ENCODE results near the gene OTULINL.

The OTULINL gene

GRCh38 chr5:14615365-14615764 is 33.8 kb downstream of the OTULINL start:
- peaks cover 41 to 50% of the 10 kb centered on the region in 2 donors for H3K36me3 ChIP-seq (ENCODE audit: control insufficient read depth in 2 of 2, insufficient read depth in 2 of 2, low read length in 2 of 2)

DNA sequence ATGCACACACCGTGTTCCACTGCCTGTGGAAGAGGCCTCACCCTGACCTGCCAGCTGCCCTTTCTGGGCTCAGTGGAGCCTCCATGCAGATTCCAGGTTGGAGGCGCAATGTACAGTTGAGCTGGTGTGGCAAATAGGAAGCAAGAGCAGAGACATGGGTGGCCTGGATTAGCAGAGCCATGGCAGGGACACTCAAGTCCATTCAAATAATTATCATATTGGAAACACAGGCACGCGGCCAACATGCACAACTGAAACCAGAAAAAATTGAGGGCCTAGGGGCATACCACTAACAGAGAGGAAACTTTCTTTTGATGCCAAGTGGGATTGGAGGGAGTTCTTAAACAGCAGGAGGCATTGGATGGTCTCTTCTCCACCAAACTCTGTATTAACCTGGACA is 35.8 kb downstream of the OTULINL start:
- Histone ChIP-seq H3K9ac (ENCODE audit: low read depth in 1 of 2, low read length in 2 of 2) (no peak overlapping the region), H3K27me3 (ENCODE audit: control insufficient read depth in 2 of 2, insufficient read depth in 2 of 2, low read length in 2 of 2) (no peaks in the 10 kb centered on the region), H3K9me3 (ENCODE audit: control insufficient read depth in 2 of 2, low read length in 2 of 2) (no peaks in the 10 kb centered on the region), H3K36me3 (ENCODE audit: control insufficient read depth in 2 of 2, insufficient read depth in 2 of 2, low read length in 2 of 2) (peaks cover 28 to 34% of the 10 kb centered on the region in 2 donors), H3K4me1 (ENCODE audit: control insufficient read depth in 2 of 2, insufficient read depth in 2 of 2, low read length in 2 of 2) (no peaks in the 10 kb centered on the region), H3K27ac (ENCODE audit: low read depth in 2 of 2, low read length in 2 of 2) (no peak overlapping the region), H3K4me3 (ENCODE audit: low read length in 2 of 2) (no peak overlapping the region)

More at GRCh38 chr5:14615365-14615764, 33.8 kb downstream of the OTULINL start:
- H3K27me3 ChIP-seq (ENCODE audit: control insufficient read depth in 2 of 2, insufficient read depth in 2 of 2, low read length in 2 of 2): no peaks in the 10 kb centered on the region
- H3K9ac ChIP-seq (ENCODE audit: low read depth in 1 of 2, low read length in 2 of 2): no peak overlapping the region
- no peaks in the 10 kb centered on the region for H3K4me1 ChIP-seq (ENCODE audit: control insufficient read depth in 2 of 2, insufficient read depth in 2 of 2, low read length in 2 of 2)
- H3K4me3 ChIP-seq (ENCODE audit: low read length in 2 of 2): no peak overlapping the region
- H3K27ac ChIP-seq (ENCODE audit: low read depth in 2 of 2, low read length in 2 of 2): no peak overlapping the region
- H3K9me3 ChIP-seq (ENCODE audit: control insufficient read depth in 2 of 2, low read length in 2 of 2): no peaks in the 10 kb centered on the region

- no peaks in the 10 kb centered on the region for H3K9me3 ChIP-seq (ENCODE audit: control insufficient read depth in 2 of 2, low read length in 2 of 2)
- no peak overlapping the region for H3K4me3 ChIP-seq (ENCODE audit: low read length in 2 of 2)
- no peaks in the 10 kb centered on the region for H3K27me3 ChIP-seq (ENCODE audit: control insufficient read depth in 2 of 2, insufficient read depth in 2 of 2, low read length in 2 of 2)
- H3K36me3 ChIP-seq (ENCODE audit: control insufficient read depth in 2 of 2, insufficient read depth in 2 of 2, low read length in 2 of 2): no peaks in the 10 kb centered on the region
- no peak overlapping the region for H3K27ac ChIP-seq (ENCODE audit: low read depth in 2 of 2, low read length in 2 of 2)
- no peaks in the 10 kb centered on the region for H3K4me1 ChIP-seq (ENCODE audit: control insufficient read depth in 2 of 2, insufficient read depth in 2 of 2, low read length in 2 of 2)
- no peak overlapping the region for H3K9ac ChIP-seq (ENCODE audit: low read depth in 1 of 2, low read length in 2 of 2)
Observed at GRCh38 chr5:14627270-14627669, 45.7 kb downstream of the OTULINL start.

GRCh38 chr5:14628346-14628745 is 46.8 kb downstream of the OTULINL start:
- H3K27me3 ChIP-seq (ENCODE audit: control insufficient read depth in 2 of 2, insufficient read depth in 2 of 2, low read length in 2 of 2): no peaks in the 10 kb centered on the region
- no peak overlapping the region for H3K9ac ChIP-seq (ENCODE audit: low read depth in 1 of 2, low read length in 2 of 2)
- H3K27ac ChIP-seq (ENCODE audit: low read depth in 2 of 2, low read length in 2 of 2): no peak overlapping the region
- no peak overlapping the region for H3K4me3 ChIP-seq (ENCODE audit: low read length in 2 of 2)
- no peaks in the 10 kb centered on the region for H3K9me3 ChIP-seq (ENCODE audit: control insufficient read depth in 2 of 2, low read length in 2 of 2)
- no peaks in the 10 kb centered on the region for H3K4me1 ChIP-seq (ENCODE audit: control insufficient read depth in 2 of 2, insufficient read depth in 2 of 2, low read length in 2 of 2)
- H3K36me3 ChIP-seq (ENCODE audit: control insufficient read depth in 2 of 2, insufficient read depth in 2 of 2, low read length in 2 of 2): no peaks in the 10 kb centered on the region

GRCh38 chr5:14630671-14631070 is 49.1 kb downstream of the OTULINL start:
- Histone ChIP-seq H3K4me3 (ENCODE audit: low read length in 2 of 2) (no peak overlapping the region), H3K9ac (ENCODE audit: low read depth in 1 of 2, low read length in 2 of 2) (no peak overlapping the region), H3K27ac (ENCODE audit: low read depth in 2 of 2, low read length in 2 of 2) (no peak overlapping the region), H3K9me3 (ENCODE audit: control insufficient read depth in 2 of 2, low read length in 2 of 2) (no peaks in the 10 kb centered on the region), H3K27me3 (ENCODE audit: control insufficient read depth in 2 of 2, insufficient read depth in 2 of 2, low read length in 2 of 2) (no peaks in the 10 kb centered on the region), H3K4me1 (ENCODE audit: control insufficient read depth in 2 of 2, insufficient read depth in 2 of 2, low read length in 2 of 2) (no peaks in the 10 kb centered on the region), H3K36me3 (ENCODE audit: control insufficient read depth in 2 of 2, insufficient read depth in 2 of 2, low read length in 2 of 2) (no peaks in the 10 kb centered on the region)

GRCh38 chr5:14635656-14636055 is 54.1 kb downstream of the OTULINL start:
- Histone ChIP-seq H3K4me3 (ENCODE audit: low read length in 2 of 2) (no peak overlapping the region), H3K27me3 (ENCODE audit: control insufficient read depth in 2 of 2, insufficient read depth in 2 of 2, low read length in 2 of 2) (no peaks in the 10 kb centered on the region), H3K9ac (ENCODE audit: low read depth in 1 of 2, low read length in 2 of 2) (no peak overlapping the region), H3K27ac (ENCODE audit: low read depth in 2 of 2, low read length in 2 of 2) (no peak overlapping the region), H3K9me3 (ENCODE audit: control insufficient read depth in 2 of 2, low read length in 2 of 2) (no peaks in the 10 kb centered on the region), H3K4me1 (ENCODE audit: control insufficient read depth in 2 of 2, insufficient read depth in 2 of 2, low read length in 2 of 2) (no peaks in the 10 kb centered on the region), H3K36me3 (ENCODE audit: control insufficient read depth in 2 of 2, insufficient read depth in 2 of 2, low read length in 2 of 2) (no peaks in the 10 kb centered on the region)

- no peaks in the 10 kb centered on the region for H3K36me3 ChIP-seq (ENCODE audit: control insufficient read depth in 2 of 2, insufficient read depth in 2 of 2, low read length in 2 of 2)
- no peaks in the 10 kb centered on the region for H3K4me1 ChIP-seq (ENCODE audit: control insufficient read depth in 2 of 2, insufficient read depth in 2 of 2, low read length in 2 of 2)
- no peaks in the 10 kb centered on the region for H3K27me3 ChIP-seq (ENCODE audit: control insufficient read depth in 2 of 2, insufficient read depth in 2 of 2, low read length in 2 of 2)
- H3K27ac ChIP-seq (ENCODE audit: low read depth in 2 of 2, low read length in 2 of 2): no peak overlapping the region
- H3K4me3 ChIP-seq (ENCODE audit: low read length in 2 of 2): no peak overlapping the region
- H3K9ac ChIP-seq (ENCODE audit: low read depth in 1 of 2, low read length in 2 of 2): no peak overlapping the region
- H3K9me3 ChIP-seq (ENCODE audit: control insufficient read depth in 2 of 2, low read length in 2 of 2): no peaks in the 10 kb centered on the region
Observed at GRCh38 chr5:14640765-14641164, 59.2 kb downstream of the OTULINL start.

GRCh38 chr5:14644623-14645237 is 63.1 kb downstream of the OTULINL start:
- no peak overlapping the region for H3K27ac ChIP-seq (ENCODE audit: low read depth in 2 of 2, low read length in 2 of 2)
- H3K4me1 ChIP-seq (ENCODE audit: control insufficient read depth in 2 of 2, insufficient read depth in 2 of 2, low read length in 2 of 2): peaks cover 0 to 2% of the 10 kb centered on the region in 2 donors
- H3K9me3 ChIP-seq (ENCODE audit: control insufficient read depth in 2 of 2, low read length in 2 of 2): no peaks in the 10 kb centered on the region
- no peaks in the 10 kb centered on the region for H3K36me3 ChIP-seq (ENCODE audit: control insufficient read depth in 2 of 2, insufficient read depth in 2 of 2, low read length in 2 of 2)
- no peaks in the 10 kb centered on the region for H3K27me3 ChIP-seq (ENCODE audit: control insufficient read depth in 2 of 2, insufficient read depth in 2 of 2, low read length in 2 of 2)
- H3K9ac ChIP-seq (ENCODE audit: low read depth in 1 of 2, low read length in 2 of 2): no peak overlapping the region
- no peak overlapping the region for H3K4me3 ChIP-seq (ENCODE audit: low read length in 2 of 2)

DNA sequence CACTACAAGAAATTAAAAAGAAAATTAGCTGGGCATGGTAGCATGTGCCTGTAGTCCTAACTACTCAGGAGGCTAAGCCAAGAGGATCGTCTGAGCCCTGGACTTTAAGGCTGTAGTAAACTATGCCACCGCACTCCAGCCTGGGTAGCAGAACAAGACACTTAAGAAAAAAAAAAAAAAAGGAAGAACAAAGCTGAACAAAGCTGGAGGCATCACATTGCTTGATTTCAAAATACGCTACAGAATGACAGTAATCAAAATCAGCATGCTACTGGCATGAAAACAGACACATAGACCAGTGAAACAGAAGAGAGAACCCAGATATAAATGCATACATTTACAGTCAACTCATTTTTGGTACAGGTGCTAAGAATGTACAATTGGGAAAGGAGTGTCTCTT is 68.5 kb downstream of the OTULINL start:
- Histone ChIP-seq H3K4me1 (ENCODE audit: control insufficient read depth in 2 of 2, insufficient read depth in 2 of 2, low read length in 2 of 2) (peaks cover 0 to 2% of the 10 kb centered on the region in 2 donors), H3K9me3 (ENCODE audit: control insufficient read depth in 2 of 2, low read length in 2 of 2) (no peaks in the 10 kb centered on the region), H3K9ac (ENCODE audit: low read depth in 1 of 2, low read length in 2 of 2) (no peak overlapping the region), H3K36me3 (ENCODE audit: control insufficient read depth in 2 of 2, insufficient read depth in 2 of 2, low read length in 2 of 2) (no peaks in the 10 kb centered on the region), H3K27me3 (ENCODE audit: control insufficient read depth in 2 of 2, insufficient read depth in 2 of 2, low read length in 2 of 2) (no peaks in the 10 kb centered on the region), H3K4me3 (ENCODE audit: low read length in 2 of 2) (no peak overlapping the region), H3K27ac (ENCODE audit: low read depth in 2 of 2, low read length in 2 of 2) (no peak overlapping the region)

GRCh38 chr5:14655146-14655741 is 73.7 kb downstream of the OTULINL start:
- H3K4me3 ChIP-seq (ENCODE audit: low read length in 2 of 2): no peak overlapping the region
- H3K36me3 ChIP-seq (ENCODE audit: control insufficient read depth in 2 of 2, insufficient read depth in 2 of 2, low read length in 2 of 2): no peaks in the 10 kb centered on the region
- H3K9me3 ChIP-seq (ENCODE audit: control insufficient read depth in 2 of 2, low read length in 2 of 2): no peaks in the 10 kb centered on the region
- H3K27ac ChIP-seq (ENCODE audit: low read depth in 2 of 2, low read length in 2 of 2): no peak overlapping the region
- no peaks in the 10 kb centered on the region for H3K4me1 ChIP-seq (ENCODE audit: control insufficient read depth in 2 of 2, insufficient read depth in 2 of 2, low read length in 2 of 2)
- H3K9ac ChIP-seq (ENCODE audit: low read depth in 1 of 2, low read length in 2 of 2): no peak overlapping the region
- no peaks in the 10 kb centered on the region for H3K27me3 ChIP-seq (ENCODE audit: control insufficient read depth in 2 of 2, insufficient read depth in 2 of 2, low read length in 2 of 2)

All from mucosa of rectum (tissue), 2 donors.